T follicular helper cell (primary cell): Measurements from ENCODE around the gene TBC1D10A.

Experiments
- DNase-seq: peaks from one replicate; pipeline ENCODE4 v3.0.0-alpha.2; 2020; ENCODE audit warnings: low read depth
- total RNA-seq, 2 experiments: gene quantifications; one replicate each; lab custom pipeline; 2026; lab: John Stamatoyannopoulos, UW

The TBC1D10A gene, protein sequence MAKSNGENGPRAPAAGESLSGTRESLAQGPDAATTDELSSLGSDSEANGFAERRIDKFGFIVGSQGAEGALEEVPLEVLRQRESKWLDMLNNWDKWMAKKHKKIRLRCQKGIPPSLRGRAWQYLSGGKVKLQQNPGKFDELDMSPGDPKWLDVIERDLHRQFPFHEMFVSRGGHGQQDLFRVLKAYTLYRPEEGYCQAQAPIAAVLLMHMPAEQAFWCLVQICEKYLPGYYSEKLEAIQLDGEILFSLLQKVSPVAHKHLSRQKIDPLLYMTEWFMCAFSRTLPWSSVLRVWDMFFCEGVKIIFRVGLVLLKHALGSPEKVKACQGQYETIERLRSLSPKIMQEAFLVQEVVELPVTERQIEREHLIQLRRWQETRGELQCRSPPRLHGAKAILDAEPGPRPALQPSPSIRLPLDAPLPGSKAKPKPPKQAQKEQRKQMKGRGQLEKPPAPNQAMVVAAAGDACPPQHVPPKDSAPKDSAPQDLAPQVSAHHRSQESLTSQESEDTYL
- total RNA-seq, result 8.4 to 35.9 reads per million in 2 experiments

GRCh38 chr22:30326706-30327362, at the start of gene TBC1D10A:
Gene TBC1D10A, minus strand, starts transcription at chr22:30326941. Its CDS starts 60 bp downstream, at chr22:30326881.
- peak; percentile 93 for DNase-seq

DNA sequence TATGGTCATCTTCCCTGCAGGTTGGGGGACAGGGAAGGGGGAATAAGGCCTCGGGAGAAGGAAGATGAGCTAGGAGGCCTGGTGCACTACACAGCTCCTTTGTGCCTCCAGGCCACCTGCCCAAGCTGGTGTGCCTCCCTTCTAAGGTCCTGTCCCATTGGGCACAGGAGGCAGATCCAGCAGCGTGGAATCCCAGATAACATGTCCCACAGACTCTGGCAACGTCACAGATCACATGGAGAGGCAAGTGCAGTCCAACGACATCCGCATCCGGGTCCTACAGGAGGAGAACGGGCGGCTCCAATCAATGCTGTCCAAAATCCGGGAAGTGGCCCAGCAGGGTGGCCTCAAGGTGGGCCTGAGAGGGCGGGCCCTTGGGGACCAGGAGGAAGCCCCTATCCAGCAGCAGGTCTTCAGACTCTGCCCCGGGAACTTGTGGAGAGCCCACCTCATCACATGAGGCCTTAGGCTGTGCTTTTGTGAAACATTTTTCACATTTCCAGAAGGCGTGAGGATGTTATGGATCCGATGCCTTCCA, 48.6 kb upstream of the TBC1D10A start:
- no peak for DNase-seq

DNA sequence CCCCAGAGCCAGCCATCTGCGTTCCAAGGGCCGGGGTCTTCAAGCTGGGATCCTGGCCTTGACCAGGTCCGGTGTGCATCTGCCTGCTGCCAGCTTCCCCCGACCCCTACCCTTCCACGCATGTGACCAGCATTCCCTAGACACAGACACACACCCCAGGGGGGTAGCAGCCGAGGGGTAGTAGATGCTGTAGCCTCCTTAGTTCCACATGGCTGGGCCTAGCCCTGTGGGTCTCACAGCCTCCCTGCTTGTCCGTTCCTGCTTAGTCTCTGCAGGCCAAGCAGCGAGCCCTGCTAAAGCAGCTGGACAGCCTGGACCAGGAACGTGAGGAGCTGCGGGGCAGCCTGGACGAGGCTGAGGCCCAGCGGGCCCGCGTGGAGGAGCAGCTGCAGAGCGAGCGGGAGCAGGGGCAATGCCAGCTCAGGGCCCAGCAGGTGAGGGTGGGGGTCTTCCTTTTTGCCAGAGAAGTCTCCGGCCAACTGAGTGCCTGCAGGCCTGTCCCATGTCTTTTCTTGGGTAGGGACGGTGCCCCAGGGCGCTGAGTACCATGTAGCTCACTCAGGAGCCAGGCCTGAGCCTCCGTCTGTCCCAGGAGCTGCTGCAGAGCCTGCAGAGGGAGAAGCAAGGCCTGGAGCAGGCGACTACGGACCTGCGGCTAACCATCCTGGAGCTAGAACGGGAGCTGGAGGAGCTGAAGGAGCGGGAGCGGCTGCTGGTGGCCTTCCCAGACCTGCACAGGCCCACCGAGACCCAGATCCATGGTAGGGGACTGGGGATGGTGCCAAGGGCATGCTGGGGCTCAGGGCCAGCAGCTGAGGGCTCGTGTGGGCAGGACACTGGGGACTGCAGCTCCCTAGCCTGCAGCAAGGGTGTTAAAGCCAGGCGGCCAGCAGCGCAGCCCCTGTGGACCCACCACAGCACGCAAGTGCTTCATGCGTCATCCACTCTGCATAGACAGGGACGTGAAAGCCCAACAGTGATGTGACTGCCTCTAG, 46.9 kb upstream of the TBC1D10A start:
- DNase-seq, result no peak

DNA sequence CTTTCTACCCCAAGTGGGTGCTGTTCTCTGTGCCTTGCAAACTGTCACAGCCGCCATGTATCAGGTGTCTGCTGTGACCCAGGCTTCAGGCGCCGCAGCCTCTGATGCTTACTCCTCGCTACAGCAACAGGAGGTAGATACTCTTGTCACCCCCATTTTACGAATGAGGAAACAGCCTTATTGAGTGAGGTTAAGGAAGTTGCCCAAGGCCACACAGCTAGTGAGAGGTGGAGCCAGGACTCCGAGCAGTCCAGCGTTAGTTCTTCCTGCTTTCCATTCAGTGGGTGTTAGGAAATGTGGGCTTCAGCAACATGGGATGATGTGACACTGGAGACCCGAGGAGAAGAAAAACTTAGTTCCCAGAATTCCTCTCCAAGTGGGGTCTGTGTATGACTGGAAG, 46.2 kb upstream of the TBC1D10A start:
- DNase-seq, result no peak

DNA sequence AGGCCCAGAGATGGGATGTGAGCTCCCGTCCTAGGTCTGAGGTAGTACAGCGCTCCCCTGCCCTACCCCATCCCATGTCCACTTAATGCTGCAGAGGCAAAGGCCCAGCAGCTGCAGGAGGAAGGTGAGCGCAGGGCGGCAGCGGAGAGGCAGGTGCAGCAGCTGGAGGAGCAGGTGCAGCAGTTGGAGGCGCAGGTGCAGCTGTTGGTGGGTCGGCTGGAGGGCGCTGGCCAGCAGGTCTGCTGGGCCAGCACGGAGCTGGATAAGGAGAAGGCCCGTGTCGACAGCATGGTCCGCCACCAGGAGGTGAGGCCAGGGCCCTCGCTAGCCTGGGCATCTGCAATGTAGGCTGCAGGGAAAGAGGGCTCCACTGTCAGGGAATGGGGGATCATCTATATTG, 45.2 kb upstream of the TBC1D10A start:
- DNase-seq, result no peak

- DNase-seq, result no peak
These were observed 44.6 kb upstream of the TBC1D10A start for GRCh38 chr22:30371321-30371720.

DNA sequence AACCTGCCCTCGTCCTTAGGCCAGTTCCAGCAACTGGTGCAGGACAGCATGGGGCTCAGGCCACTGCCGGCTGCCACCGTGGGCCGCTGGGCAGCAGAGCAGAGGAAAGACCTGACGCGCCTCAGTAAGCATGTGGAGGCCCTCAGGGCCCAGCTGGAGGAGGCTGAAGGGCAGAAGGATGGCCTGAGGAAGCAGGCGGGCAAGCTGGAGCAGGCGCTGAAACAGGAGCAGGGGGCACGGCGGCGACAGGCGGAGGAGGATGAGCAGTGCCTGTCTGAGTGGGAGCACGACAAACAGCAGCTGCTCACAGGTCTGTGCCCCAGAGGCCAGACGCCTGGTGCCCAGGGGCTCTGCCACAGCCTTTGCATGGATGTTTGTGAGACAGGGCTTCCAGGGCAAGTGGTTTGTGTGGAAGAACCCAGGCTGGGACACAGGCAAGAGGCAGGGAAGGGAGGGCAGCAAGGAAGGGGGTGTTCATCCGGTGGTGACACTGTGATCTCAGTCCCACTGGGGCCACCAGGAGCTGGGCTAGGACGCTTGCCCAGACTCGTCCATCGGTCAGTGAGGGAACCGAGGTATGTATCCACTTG, 44.0 kb upstream of the TBC1D10A start:
- no peak for DNase-seq

DNA sequence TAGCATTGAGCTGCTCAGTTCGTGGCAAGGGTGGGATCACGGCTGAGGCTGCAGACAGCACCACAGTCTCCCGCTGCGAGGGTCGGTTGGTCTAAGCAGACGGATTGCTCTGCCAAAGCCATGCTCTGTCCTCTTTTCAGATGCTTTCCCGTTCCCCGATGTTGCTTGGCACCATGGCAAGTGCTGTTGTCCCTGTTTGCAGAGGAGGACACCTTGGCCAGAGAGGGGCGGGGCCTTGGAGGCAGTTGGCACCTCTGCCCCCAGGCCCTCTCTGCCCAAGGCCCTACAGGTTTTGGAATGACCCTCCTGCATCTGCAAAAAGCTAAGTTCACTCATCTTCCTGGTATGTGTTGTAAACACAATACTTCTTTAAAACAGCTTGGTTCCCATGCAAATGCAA, 41.7 kb upstream of the TBC1D10A start:
- no peak for DNase-seq

DNA sequence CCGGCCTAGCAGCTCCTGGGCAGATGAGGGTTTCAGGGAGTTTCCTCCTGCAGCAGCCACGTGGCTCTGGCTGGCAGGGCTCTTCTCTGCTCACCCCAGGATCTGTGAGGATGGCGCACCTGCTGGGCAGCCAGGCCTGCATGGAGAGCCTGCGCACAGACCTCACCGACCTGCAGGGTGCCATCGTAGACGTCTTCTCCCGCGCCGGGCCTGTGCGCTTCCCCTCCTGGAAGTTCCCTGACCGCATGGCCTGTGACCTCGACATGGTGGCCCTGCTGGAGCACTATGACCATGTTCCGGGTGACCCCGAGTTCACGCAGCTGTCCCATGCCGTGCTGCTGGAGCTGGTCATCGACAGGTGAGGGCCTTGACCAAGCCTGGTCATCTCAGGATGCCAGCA, 39.1 kb upstream of the TBC1D10A start:
- DNase-seq, result no peak

- DNase-seq, result no peak
These were observed 36.0 kb upstream of the TBC1D10A start for GRCh38 chr22:30362651-30363281.

- DNase-seq, result no peak
These were observed 35.3 kb upstream of the TBC1D10A start for GRCh38 chr22:30361916-30362650.

GRCh38 chr22:30358541-30358940, 31.8 kb upstream of the TBC1D10A start:
- no peak for DNase-seq

DNA sequence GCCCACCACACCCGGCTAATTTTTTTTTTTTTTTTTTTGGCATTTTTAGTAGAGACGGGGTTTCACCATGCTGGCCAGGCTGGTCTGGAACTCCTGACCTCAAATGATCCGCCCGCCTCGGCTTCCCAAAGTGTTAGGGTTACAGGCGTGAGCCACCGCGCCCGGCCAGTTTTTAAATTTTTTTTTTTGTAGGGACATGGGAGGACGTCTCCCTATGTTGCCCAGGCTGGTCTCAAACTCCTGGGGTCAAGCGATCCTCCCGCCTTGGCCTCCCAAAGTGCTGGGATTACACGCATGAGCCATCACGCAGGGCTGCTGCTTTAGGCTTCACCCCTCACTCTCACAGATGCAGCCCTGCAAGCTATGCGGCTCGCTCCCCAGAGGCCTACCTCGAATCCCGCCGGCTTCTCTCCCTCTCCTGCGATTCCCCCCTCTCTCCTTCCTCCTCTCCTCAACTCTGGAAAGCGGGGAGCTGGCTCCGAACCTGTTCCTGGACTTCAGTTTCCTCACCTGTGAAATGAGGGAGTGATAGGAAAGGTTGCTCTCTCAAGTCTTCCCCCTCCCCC, 31.0 kb upstream of the TBC1D10A start:
- DNase-seq, result no peak

GRCh38 chr22:30357236-30357570, 30.5 kb upstream of the TBC1D10A start:
- DNase-seq, result peak; percentile 16

GRCh38 chr22:30356449-30357235, 29.9 kb upstream of the TBC1D10A start, which contains the start of the genes CCDC157 and SF3A1:
Gene CCDC157, plus strand, starts transcription at chr22:30357007. Its CDS starts 8,994 bp downstream, at chr22:30366001.
Gene SF3A1, minus strand, starts transcription at chr22:30356894. Its CDS starts 102 bp downstream, at chr22:30356792.
- peak; percentile 77 for DNase-seq

GRCh38 chr22:30354644-30355043, 27.9 kb upstream of the TBC1D10A start:
- no peak for DNase-seq

GRCh38 chr22:30351226-30351625, 24.5 kb upstream of the TBC1D10A start:
- no peak for DNase-seq

GRCh38 chr22:30348809-30349208, 22.1 kb upstream of the TBC1D10A start:
- no peak for DNase-seq

- no peak for DNase-seq
These were observed 21.7 kb upstream of the TBC1D10A start for GRCh38 chr22:30348404-30348803.
